HepG2 (cell line): ENCODE data around the gene SLC6A9. TPM values are rescaled to one million over a fixed set of nuclear protein-coding genes. Genes with fewer than 3 reads are reported as not detected.

Experiments
- ATAC-seq: fragments of 200-7000 bp; cut with Tn5 transposase; 3 replicates; pipeline ENCODE4 v1.9.1; 2020; ENCODE audit warnings: mild to moderate bottlenecking, moderate library complexity
- BruUV-seq: library from RNA; stranded (reverse); fragments of 400-500 nt; replicated peaks from 2 replicates; lab custom pipeline; 2021; lab: Mats Ljungman, UMichigan
- CTCF ChIA-PET: fragments of 300-600 bp; formaldehyde crosslinking; extraction: SDS; loops from one replicate; lab custom pipeline; 2021; ENCODE audit warnings: low total read pairs, inconsistent platforms, low intra/inter-chr PET ratio; lab: Yijun Ruan, JAX
- POLR2A ChIA-PET: fragments of 350-600 bp; sonication (Branson Sonifier 250); formaldehyde crosslinking; loops from one replicate; lab custom pipeline; 2020; ENCODE audit warnings: antibody characterized with exemption, inconsistent platforms; lab: Yijun Ruan, JAX
- DNase-seq: peaks from one replicate; pipeline ENCODE4 v3.0.0-alpha.2; 2015; ENCODE audit warnings: low spot score
- FAIRE-seq: peaks from 3 replicates; lab custom pipeline; 2011; peaks lifted over from hg19 to GRCh38; lab: Jason Lieb, UNC
- H2AFZ ChIP-seq: one replicate; pipeline ENCODE4 v1.6.1; 2011; ENCODE audit warnings: low read length, inconsistent platforms
- H3K27ac ChIP-seq: fragments of 300-600 bp; 3 replicates; pipeline ENCODE4 v1.8.0; 2011; ENCODE audit warnings: mixed run types, mild to moderate bottlenecking, mixed read lengths, low read length, inconsistent platforms; ENCODE audit not compliant: insufficient read depth; ENCODE audit errors: extremely low read length
- H3K27me3 ChIP-seq, 2 experiments: fragments of 200-600 bp in 1 of 2; 2 replicates in 1 of 2; 3 replicates in 1 of 2; pipeline versions ENCODE4 v1.6.0 to v1.8.0; 2011; ENCODE audit warnings: low read length in 2 of 2, mild to moderate bottlenecking in 2 of 2, moderate library complexity in 2 of 2, inconsistent platforms in 1 of 2; ENCODE audit not compliant: insufficient read depth in 2 of 2, control insufficient read depth in 1 of 2
- H3K36me3 ChIP-seq, 2 experiments: fragments of 200-600 bp in 1 of 2; replicated peaks in 1 of 2; 2 replicates in 1 of 2; 3 replicates in 1 of 2; pipeline versions ENCODE4 v1.5.1 to v1.8.0; 2011; ENCODE audit warnings: low read length in 2 of 2, inconsistent platforms in 1 of 2; ENCODE audit not compliant: insufficient read depth in 2 of 2, control insufficient read depth in 1 of 2
- H3K4me1 ChIP-seq: 2 replicates; pipeline ENCODE4 v1.5.1; 2012; ENCODE audit warnings: low read length, inconsistent platforms; ENCODE audit not compliant: insufficient read depth
- H3K4me2 ChIP-seq: 2 replicates; pipeline ENCODE4 v1.6.0; 2011; ENCODE audit warnings: low read depth, low read length, inconsistent platforms
- H3K4me3 ChIP-seq, 3 experiments: fragments of 200-600 bp in 1 of 3; sonication (generic), shearing (Covaris generic) in 1 of 3; replicated peaks in 1 of 3; 2 replicates each; pipeline ENCODE4 v1.5.1; 2011 to 2016; ENCODE audit warnings: low read length in 3 of 3, inconsistent platforms in 2 of 3, low read depth in 2 of 3, mild to moderate bottlenecking in 2 of 3, control low read depth in 1 of 3, mixed read lengths in 1 of 3; ENCODE audit not compliant: insufficient read depth in 1 of 3
- H3K79me2 ChIP-seq: one replicate; pipeline ENCODE4 v1.6.1; 2011; ENCODE audit warnings: low read length, inconsistent platforms; ENCODE audit not compliant: insufficient read depth
- H3K9ac ChIP-seq: 2 replicates; pipeline ENCODE4 v1.6.0; 2011; ENCODE audit warnings: mild to moderate bottlenecking, low read depth, low read length, inconsistent platforms; ENCODE audit not compliant: insufficient read depth
- H3K9me3 ChIP-seq: 2 replicates; pipeline ENCODE4 v1.5.1; 2012; ENCODE audit warnings: mild to moderate bottlenecking, low read length
- H4K20me1 ChIP-seq: 2 replicates; pipeline ENCODE4 v1.6.0; 2011; ENCODE audit warnings: inconsistent platforms, mild to moderate bottlenecking, low read length, moderate library complexity; ENCODE audit not compliant: insufficient read depth
- AGO2 ChIP-seq: fragments of 200-400 bp; formaldehyde crosslinking; optimal IDR thresholded peaks from 2 replicates; pipeline ENCODE3; 2017; ENCODE audit warnings: mild to moderate bottlenecking, low read depth, low read length, moderate library complexity
- ZNF607 ChIP-seq: sonication (generic); formaldehyde crosslinking; IDR thresholded peaks from 2 replicates; pipeline ENCODE4 v1.5.1; 2020; ENCODE audit warnings: missing genetic modification reagents, mild to moderate bottlenecking, borderline replicate concordance
- ZNF687 ChIP-seq: sonication (generic); formaldehyde crosslinking; IDR thresholded peaks from 2 replicates; pipeline ENCODE4 v1.5.1; 2020; ENCODE audit warnings: mild to moderate bottlenecking, missing genetic modification reagents, moderate library complexity
- WGBS: methylation state at CpG from one replicate; pipeline ENCODE4 v1.1.6; 2017; ENCODE audit warnings: low lambda C conversion rate; 5-methylcytosine and 5-hydroxymethylcytosine counted together
- in situ Hi-C: cut with HindIII; loops from 2 replicates; pipeline ENCODE4 v1.10.0; 2017; ENCODE audit warnings: low pct_unique_long_range_greater_than_20kb; ENCODE audit not compliant: extremely low pct_ligation_motif_present
- intact Hi-C: fragments of 100-400 bp; cut with micrococcal nuclease; formaldehyde crosslinking; loops from one replicate; pipeline ENCODE4 v1.10.0; 2022; ENCODE audit not compliant: unreplicated experiment
- polyA plus RNA-seq, 8 experiments: library from polyadenylated mRNA; depleted of rRNA in 3 of 8; stranded (reverse) in 7 of 8; unstranded in 1 of 8; fragments of >200 nt; fragmentation: Illumina TruSeq in 4 of 8; extraction: Trizol in 4 of 8; gene quantifications; 2 replicates each; pipeline versions ENCODE4 v1.2.1 to v1.2.3, GENCODE V29; 2011 to 2016; ENCODE audit warnings: low read depth in 4 of 8, missing spikeins in 1 of 8, mixed read lengths in 1 of 8; ENCODE audit not compliant: insufficient read depth in 1 of 8
- total RNA-seq, 5 experiments: library from RNA; depleted of rRNA; stranded (reverse); fragments of >200 nt; fragmentation: Illumina TruSeq; extraction: Trizol; gene quantifications; 2 replicates each; pipeline ENCODE4 v1.2.3, GENCODE V29; 2016; ENCODE audit warnings: low read depth in 1 of 5
- TF ChIP-seq, protein P1 (sequence below): sonication (generic); formaldehyde crosslinking; IDR thresholded peaks from 2 replicates; pipeline ENCODE4 v1.4.0; 2020; ENCODE audit warnings: missing genetic modification reagents, borderline replicate concordance

SLC6A9 gene
- total and polyA plus RNA-seq, 2 of the 13 experiments (the other 11 are each of a cell fraction or from before 2014, with no cell fraction given): 8.5 to 9.9 TPM

GRCh38 chr1:44012941-44013609 lies 18.2 kb downstream of the SLC6A9 start (continued):
- TF ChIP-seq ZNF687 (CRISPR knock-in tag) (peak; percentile 25; the same call in 1 of the 2 replicates), AGO2 (peak; percentile 30)

DNA sequence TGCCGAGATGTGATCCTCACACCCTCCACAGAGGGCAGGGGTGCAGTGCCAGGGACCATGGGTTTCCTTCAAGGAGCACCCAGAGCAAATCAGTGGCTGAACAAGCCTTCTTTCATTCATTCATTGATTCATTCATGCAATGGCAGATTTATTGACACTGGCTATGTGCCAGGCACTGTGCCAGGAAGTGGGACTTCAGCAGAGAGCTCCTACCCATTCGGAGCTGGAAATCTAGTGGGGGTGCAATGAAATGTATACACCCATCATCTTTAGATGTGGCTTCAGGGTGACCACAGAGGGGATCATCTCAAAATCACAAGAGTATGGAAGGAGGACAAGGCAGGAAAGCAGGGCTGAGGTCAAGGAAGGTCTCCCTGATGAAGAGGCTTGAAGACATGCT lies 18.9 kb downstream of the SLC6A9 start:
- TF ChIP-seq, protein P1, sequence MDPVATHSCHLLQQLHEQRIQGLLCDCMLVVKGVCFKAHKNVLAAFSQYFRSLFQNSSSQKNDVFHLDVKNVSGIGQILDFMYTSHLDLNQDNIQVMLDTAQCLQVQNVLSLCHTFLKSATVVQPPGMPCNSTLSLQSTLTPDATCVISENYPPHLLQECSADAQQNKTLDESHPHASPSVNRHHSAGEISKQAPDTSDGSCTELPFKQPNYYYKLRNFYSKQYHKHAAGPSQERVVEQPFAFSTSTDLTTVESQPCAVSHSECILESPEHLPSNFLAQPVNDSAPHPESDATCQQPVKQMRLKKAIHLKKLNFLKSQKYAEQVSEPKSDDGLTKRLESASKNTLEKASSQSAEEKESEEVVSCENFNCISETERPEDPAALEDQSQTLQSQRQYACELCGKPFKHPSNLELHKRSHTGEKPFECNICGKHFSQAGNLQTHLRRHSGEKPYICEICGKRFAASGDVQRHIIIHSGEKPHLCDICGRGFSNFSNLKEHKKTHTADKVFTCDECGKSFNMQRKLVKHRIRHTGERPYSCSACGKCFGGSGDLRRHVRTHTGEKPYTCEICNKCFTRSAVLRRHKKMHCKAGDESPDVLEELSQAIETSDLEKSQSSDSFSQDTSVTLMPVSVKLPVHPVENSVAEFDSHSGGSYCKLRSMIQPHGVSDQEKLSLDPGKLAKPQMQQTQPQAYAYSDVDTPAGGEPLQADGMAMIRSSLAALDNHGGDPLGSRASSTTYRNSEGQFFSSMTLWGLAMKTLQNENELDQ (CRISPR knock-in tag): no peak
- no peak for TF ChIP-seq ZNF607 (CRISPR knock-in tag)
- WGBS: 80% methylated on average over 2 of the region's 2 CpGs
- no peaks in the 10 kb centered on the region for H3K27me3 ChIP-seq
- no peak overlapping the region for H3K27ac ChIP-seq
- no peak overlapping the region for H2AFZ ChIP-seq
- H4K20me1 ChIP-seq: no peaks in the 10 kb centered on the region
- in situ Hi-C loops: no loop called here
- no peaks in the 10 kb centered on the region; a peak in 2 of 5 replicates for H3K36me3 ChIP-seq
- no TSS peak for BruUV-seq
- no peak overlapping the region for H3K4me3 ChIP-seq
- H3K9ac ChIP-seq: no peak overlapping the region
- no peaks in the 10 kb centered on the region for H3K9me3 ChIP-seq
- peaks cover 66% of the 10 kb centered on the region for H3K4me1 ChIP-seq
- H3K4me2 ChIP-seq: no peak overlapping the region
- intact Hi-C loops: no loop called here
- no peak for DNase-seq
- ChIA-PET POLR2A (interaction anchor here (4.1 kb wide), 1 partner anchor 18 kb away, joined by 32 read pairs; the partner anchor contains the start of gene SLC6A9), CTCF (no interaction called here)
- FAIRE-seq: no peak
- no peak for ATAC-seq
- H3K79me2 ChIP-seq: no peaks in the 10 kb centered on the region
